ENCODE measurements around the gene SLIT3. TPM values are rescaled to one million over a fixed set of nuclear protein-coding genes. Genes with fewer than 3 reads are reported as not detected.

SLIT3 gene
- total and polyA plus RNA-seq, 8 donors = 1.2 to 24.5 (median 8.6) TPM

GRCh38 chr5:169183576-169183975, 117.4 kb downstream of the SLIT3 start:
- DNase-seq = no peak
- intact Hi-C loops (cut with DNase I; ENCODE audit: low total_unique reads) = no loop called here
- Histone ChIP-seq H3K4me3 (no peak overlapping the region), H3K27me3 (no peaks in the 10 kb centered on the region), H3K36me3 (no peaks in the 10 kb centered on the region), H3K9me3 (no peaks in the 10 kb centered on the region), H3K27ac (no peak overlapping the region), H3K4me1 (no peaks in the 10 kb centered on the region)
- TF ChIP-seq POLR2A (IDR thresholded peaks at IDR 0.05) = no peak

GRCh38 chr5:169182797-169183196, 118.1 kb downstream of the SLIT3 start:
- Histone ChIP-seq H3K36me3 (no peaks in the 10 kb centered on the region), H3K27ac (no peak overlapping the region), H3K27me3 (no peaks in the 10 kb centered on the region), H3K4me1 (no peaks in the 10 kb centered on the region), H3K4me3 (no peak overlapping the region), H3K9me3 (no peaks in the 10 kb centered on the region)
- intact Hi-C loops (cut with DNase I; ENCODE audit: low total_unique reads) = no loop called here
- TF ChIP-seq POLR2A (IDR thresholded peaks at IDR 0.05) (no peak), POLR2AphosphoS5 (IDR thresholded peaks at IDR 0.05) (no peak), EP300 (IDR thresholded peaks at IDR 0.05) (no peak), CTCF (IDR thresholded peaks at IDR 0.05) (no peak)
- no peak for DNase-seq
- 82 to 91% (median 90%) methylated on average over 4 of the region's 4 CpGs for WGBS, 5 donors

GRCh38 chr5:169181814-169182213, 119.1 kb downstream of the SLIT3 start:
- no peaks in the 10 kb centered on the region for H3K9me3 ChIP-seq
- no peaks in the 10 kb centered on the region for H3K36me3 ChIP-seq
- 70 to 84% (median 71%) methylated on average over 7 to 8 of the region's 8 CpGs for WGBS, 5 donors
- H3K4me1 ChIP-seq = no peaks in the 10 kb centered on the region
- intact Hi-C loops (cut with DNase I; ENCODE audit: low total_unique reads) = no loop called here
- H3K27ac ChIP-seq = no peak overlapping the region
- DNase-seq = no peak
- no peak for TF ChIP-seq POLR2A (IDR thresholded peaks at IDR 0.05)
- no peak for TF ChIP-seq POLR2AphosphoS5 (IDR thresholded peaks at IDR 0.05)
- TF ChIP-seq EP300 (IDR thresholded peaks at IDR 0.05) = no peak
- no peak for TF ChIP-seq CTCF (IDR thresholded peaks at IDR 0.05)
- no peaks in the 10 kb centered on the region for H3K27me3 ChIP-seq
- H3K4me3 ChIP-seq = no peak overlapping the region

- WGBS, 5 donors = 61 to 83% (median 81%) methylated on average over 3 of the region's 3 CpGs
- Histone ChIP-seq H3K27ac (no peak overlapping the region), H3K27me3 (no peaks in the 10 kb centered on the region), H3K36me3 (no peaks in the 10 kb centered on the region), H3K4me1 (no peaks in the 10 kb centered on the region), H3K9me3 (no peaks in the 10 kb centered on the region), H3K4me3 (no peak overlapping the region)
- intact Hi-C loops (cut with DNase I; ENCODE audit: low total_unique reads) = no loop called here
- TF ChIP-seq EP300 (IDR thresholded peaks at IDR 0.05) = no peak
- DNase-seq = no peak
Measured at GRCh38 chr5:169178754-169179153, 122.2 kb downstream of the SLIT3 start.

- Histone ChIP-seq H3K9me3 (no peaks in the 10 kb centered on the region), H3K36me3 (no peaks in the 10 kb centered on the region), H3K27ac (no peak overlapping the region), H3K4me1 (no peaks in the 10 kb centered on the region), H3K4me3 (no peak overlapping the region), H3K27me3 (no peaks in the 10 kb centered on the region)
- intact Hi-C loops (cut with DNase I; ENCODE audit: low total_unique reads) = no loop called here
- TF ChIP-seq EP300 (IDR thresholded peaks at IDR 0.05) (no peak), POLR2A (IDR thresholded peaks at IDR 0.05) (no peak), POLR2AphosphoS5 (IDR thresholded peaks at IDR 0.05) (no peak), CTCF (IDR thresholded peaks at IDR 0.05) (no peak)
- 74 to 90% (median 85%) methylated on average over 5 of the region's 5 CpGs for WGBS, 5 donors
- no peak for DNase-seq
Measured at GRCh38 chr5:169178274-169178673, 122.7 kb downstream of the SLIT3 start.

Data from stomach (tissue), 9 donors.